ENCODE results near the gene DLD. TPM values are rescaled to one million over a fixed set of nuclear protein-coding genes. Genes with fewer than 3 reads are reported as not detected.
"Not testable (repeated sequence)": the region's sequence is repeated elsewhere in the genome, so short reads cannot be mapped to it uniquely, and the experiment has no call there.

The DLD gene
- total and polyA plus RNA-seq, 5 donors from 2014 or later = 44.3 to 81.8 (median 51.6) TPM

GRCh38 chr7:107956950-107957349 is 66.0 kb downstream of the DLD start:
- not testable (repeated sequence) for H3K27ac ChIP-seq (ENCODE audit: insufficient read depth, low read length, poor library complexity, severe bottlenecking); H3K9me3 Mint-ChIP-seq; H3K4me3 Mint-ChIP-seq; ATAC-seq (ENCODE audit: low read depth in 2 of 2); H3K4me1 ChIP-seq (ENCODE audit: control insufficient read depth, insufficient read depth, low read length, poor library complexity, severe bottlenecking); H3K9me3 ChIP-seq (ENCODE audit: control insufficient read depth in 2 of 2, low read length in 2 of 2); DNase-seq; H3K27ac Mint-ChIP-seq; H3K4me3 ChIP-seq (ENCODE audit: low read depth, low read length); H3K36me3 Mint-ChIP-seq; H3K36me3 ChIP-seq (ENCODE audit: control insufficient read depth, insufficient read depth, low read length); H3K27me3 ChIP-seq (ENCODE audit: control insufficient read depth, insufficient read depth, low read length); H3K4me1 Mint-ChIP-seq
- H3K27me3 Mint-ChIP-seq = peaks cover 19% of the 10 kb centered on the region

- Mint-ChIP-seq H3K27me3 (peaks cover 19% of the 10 kb centered on the region), H3K36me3 (no peaks in the 10 kb centered on the region), H3K27ac (no peak overlapping the region), H3K4me1 (no peaks in the 10 kb centered on the region), H3K9me3 (no peaks in the 10 kb centered on the region), H3K4me3 (no peak overlapping the region)
- Histone ChIP-seq H3K4me3 (ENCODE audit: low read depth, low read length) (no peak overlapping the region), H3K4me1 (ENCODE audit: control insufficient read depth, insufficient read depth, low read length, poor library complexity, severe bottlenecking) (no peaks in the 10 kb centered on the region), H3K27ac (ENCODE audit: insufficient read depth, low read length, poor library complexity, severe bottlenecking) (no peak overlapping the region), H3K9me3 (ENCODE audit: control insufficient read depth in 2 of 2, low read length in 2 of 2) (no peaks in the 10 kb centered on the region), H3K36me3 (ENCODE audit: control insufficient read depth, insufficient read depth, low read length) (no peaks in the 10 kb centered on the region), H3K27me3 (ENCODE audit: control insufficient read depth, insufficient read depth, low read length) (peaks cover 5% of the 10 kb centered on the region)
- no peak for ATAC-seq (ENCODE audit: low read depth in 2 of 2)
- no peak for DNase-seq
Observed at GRCh38 chr7:107957436-107957835, 66.5 kb downstream of the DLD start.

GRCh38 chr7:107958764-107959526 is 68.0 kb downstream of the DLD start:
- no peak for ATAC-seq (ENCODE audit: low read depth in 2 of 2)
- no peak overlapping the region for H3K27ac Mint-ChIP-seq
- no peak overlapping the region for H3K27ac ChIP-seq (ENCODE audit: insufficient read depth, low read length, poor library complexity, severe bottlenecking)
- no peaks in the 10 kb centered on the region for H3K9me3 ChIP-seq (ENCODE audit: control insufficient read depth in 2 of 2, low read length in 2 of 2)
- H3K9me3 Mint-ChIP-seq = no peaks in the 10 kb centered on the region
- H3K4me3 ChIP-seq (ENCODE audit: low read depth, low read length) = no peak overlapping the region
- H3K4me1 ChIP-seq (ENCODE audit: control insufficient read depth, insufficient read depth, low read length, poor library complexity, severe bottlenecking) = no peaks in the 10 kb centered on the region
- no peaks in the 10 kb centered on the region for H3K36me3 ChIP-seq (ENCODE audit: control insufficient read depth, insufficient read depth, low read length)
- H3K27me3 Mint-ChIP-seq = peaks cover 5% of the 10 kb centered on the region
- peaks cover 5% of the 10 kb centered on the region for H3K27me3 ChIP-seq (ENCODE audit: control insufficient read depth, insufficient read depth, low read length)
- DNase-seq = no peak
- no peaks in the 10 kb centered on the region for H3K4me1 Mint-ChIP-seq
- no peaks in the 10 kb centered on the region for H3K36me3 Mint-ChIP-seq
- no peak overlapping the region for H3K4me3 Mint-ChIP-seq

GRCh38 chr7:107959527-107959898 is 68.5 kb downstream of the DLD start:
- no peaks in the 10 kb centered on the region for H3K9me3 Mint-ChIP-seq
- ATAC-seq (ENCODE audit: low read depth in 2 of 2) (no peak), DNase-seq (no peak)
- Histone ChIP-seq H3K27me3 (ENCODE audit: control insufficient read depth, insufficient read depth, low read length) (peaks cover 5% of the 10 kb centered on the region), H3K4me3 (ENCODE audit: low read depth, low read length) (no peak overlapping the region), H3K4me1 (ENCODE audit: control insufficient read depth, insufficient read depth, low read length, poor library complexity, severe bottlenecking) (no peaks in the 10 kb centered on the region), H3K9me3 (ENCODE audit: control insufficient read depth in 2 of 2, low read length in 2 of 2) (no peaks in the 10 kb centered on the region), H3K36me3 (ENCODE audit: control insufficient read depth, insufficient read depth, low read length) (no peaks in the 10 kb centered on the region), H3K27ac (ENCODE audit: insufficient read depth, low read length, poor library complexity, severe bottlenecking) (no peak overlapping the region)
- H3K27ac Mint-ChIP-seq = no peak overlapping the region
- no peaks in the 10 kb centered on the region for H3K36me3 Mint-ChIP-seq
- H3K4me3 Mint-ChIP-seq = no peak overlapping the region
- H3K27me3 Mint-ChIP-seq = peaks cover 4% of the 10 kb centered on the region
- no peaks in the 10 kb centered on the region for H3K4me1 Mint-ChIP-seq

GRCh38 chr7:107960272-107960671 is 69.3 kb downstream of the DLD start:
- Mint-ChIP-seq H3K27me3 (peaks cover 4% of the 10 kb centered on the region), H3K9me3 (no peaks in the 10 kb centered on the region), H3K4me1 (no peaks in the 10 kb centered on the region), H3K4me3 (no peak overlapping the region), H3K27ac (no peak overlapping the region), H3K36me3 (no peaks in the 10 kb centered on the region)
- H3K27me3 ChIP-seq (ENCODE audit: control insufficient read depth, insufficient read depth, low read length) = peaks cover 5% of the 10 kb centered on the region
- DNase-seq (no peak), ATAC-seq (ENCODE audit: low read depth in 2 of 2) (no peak)
- no peak overlapping the region for H3K27ac ChIP-seq (ENCODE audit: insufficient read depth, low read length, poor library complexity, severe bottlenecking)
- no peak overlapping the region for H3K4me3 ChIP-seq (ENCODE audit: low read depth, low read length)
- H3K4me1 ChIP-seq (ENCODE audit: control insufficient read depth, insufficient read depth, low read length, poor library complexity, severe bottlenecking) = no peaks in the 10 kb centered on the region
- H3K9me3 ChIP-seq (ENCODE audit: control insufficient read depth in 2 of 2, low read length in 2 of 2) = no peaks in the 10 kb centered on the region
- no peaks in the 10 kb centered on the region for H3K36me3 ChIP-seq (ENCODE audit: control insufficient read depth, insufficient read depth, low read length)

GRCh38 chr7:107961405-107961804 is 70.4 kb downstream of the DLD start:
- no peak overlapping the region for H3K4me3 Mint-ChIP-seq
- Histone ChIP-seq H3K36me3 (ENCODE audit: control insufficient read depth, insufficient read depth, low read length) (no peaks in the 10 kb centered on the region), H3K27me3 (ENCODE audit: control insufficient read depth, insufficient read depth, low read length) (peaks cover 5% of the 10 kb centered on the region), H3K9me3 (ENCODE audit: control insufficient read depth in 2 of 2, low read length in 2 of 2) (no peaks in the 10 kb centered on the region), H3K4me1 (ENCODE audit: control insufficient read depth, insufficient read depth, low read length, poor library complexity, severe bottlenecking) (no peaks in the 10 kb centered on the region), H3K4me3 (ENCODE audit: low read depth, low read length) (no peak overlapping the region), H3K27ac (ENCODE audit: insufficient read depth, low read length, poor library complexity, severe bottlenecking) (no peak overlapping the region)
- no peaks in the 10 kb centered on the region for H3K36me3 Mint-ChIP-seq
- ATAC-seq (ENCODE audit: low read depth in 2 of 2) = no peak
- H3K27me3 Mint-ChIP-seq = peaks cover 4% of the 10 kb centered on the region
- no peak overlapping the region for H3K27ac Mint-ChIP-seq
- no peaks in the 10 kb centered on the region for H3K9me3 Mint-ChIP-seq
- H3K4me1 Mint-ChIP-seq = no peaks in the 10 kb centered on the region
- DNase-seq = no peak

GRCh38 chr7:107962817-107963216 is 71.8 kb downstream of the DLD start:
- H3K9me3 Mint-ChIP-seq = no peaks in the 10 kb centered on the region
- Histone ChIP-seq H3K27me3 (ENCODE audit: control insufficient read depth, insufficient read depth, low read length) (peaks cover 3% of the 10 kb centered on the region), H3K9me3 (ENCODE audit: control insufficient read depth in 2 of 2, low read length in 2 of 2) (no peaks in the 10 kb centered on the region), H3K36me3 (ENCODE audit: control insufficient read depth, insufficient read depth, low read length) (no peaks in the 10 kb centered on the region), H3K4me1 (ENCODE audit: control insufficient read depth, insufficient read depth, low read length, poor library complexity, severe bottlenecking) (no peaks in the 10 kb centered on the region), H3K4me3 (ENCODE audit: low read depth, low read length) (no peak overlapping the region), H3K27ac (ENCODE audit: insufficient read depth, low read length, poor library complexity, severe bottlenecking) (no peak overlapping the region)
- no peak overlapping the region for H3K4me3 Mint-ChIP-seq
- no peak overlapping the region for H3K27ac Mint-ChIP-seq
- H3K36me3 Mint-ChIP-seq = no peaks in the 10 kb centered on the region
- no peaks in the 10 kb centered on the region for H3K4me1 Mint-ChIP-seq
- H3K27me3 Mint-ChIP-seq = peaks cover 4% of the 10 kb centered on the region
- ATAC-seq (ENCODE audit: low read depth in 2 of 2) (no peak), DNase-seq (no peak)

GRCh38 chr7:107964510-107964909 is 73.5 kb downstream of the DLD start:
- H3K4me3 ChIP-seq (ENCODE audit: low read depth, low read length) = no peak overlapping the region
- Mint-ChIP-seq H3K27ac (no peak overlapping the region), H3K27me3 (peaks cover 4% of the 10 kb centered on the region), H3K9me3 (no peaks in the 10 kb centered on the region), H3K4me1 (no peaks in the 10 kb centered on the region), H3K4me3 (no peak overlapping the region), H3K36me3 (no peaks in the 10 kb centered on the region)
- no peaks in the 10 kb centered on the region for H3K9me3 ChIP-seq (ENCODE audit: control insufficient read depth in 2 of 2, low read length in 2 of 2)
- H3K27ac ChIP-seq (ENCODE audit: insufficient read depth, low read length, poor library complexity, severe bottlenecking) = no peak overlapping the region
- H3K4me1 ChIP-seq (ENCODE audit: control insufficient read depth, insufficient read depth, low read length, poor library complexity, severe bottlenecking) = no peaks in the 10 kb centered on the region
- peaks cover 3% of the 10 kb centered on the region for H3K27me3 ChIP-seq (ENCODE audit: control insufficient read depth, insufficient read depth, low read length)
- DNase-seq (no peak), ATAC-seq (ENCODE audit: low read depth in 2 of 2) (no peak)
- no peaks in the 10 kb centered on the region for H3K36me3 ChIP-seq (ENCODE audit: control insufficient read depth, insufficient read depth, low read length)
